COR-L47 (cell line): Measurements from ENCODE around the gene HNRNPA3.
"Not testable (repeated sequence)": the region's sequence is repeated elsewhere in the genome, so short reads cannot be mapped to it uniquely, and the experiment has no call there.

Experiments
- DNase-seq: peaks from one replicate; lab custom pipeline; 2025; lab: John Stamatoyannopoulos, UW

HNRNPA3 gene

DNA sequence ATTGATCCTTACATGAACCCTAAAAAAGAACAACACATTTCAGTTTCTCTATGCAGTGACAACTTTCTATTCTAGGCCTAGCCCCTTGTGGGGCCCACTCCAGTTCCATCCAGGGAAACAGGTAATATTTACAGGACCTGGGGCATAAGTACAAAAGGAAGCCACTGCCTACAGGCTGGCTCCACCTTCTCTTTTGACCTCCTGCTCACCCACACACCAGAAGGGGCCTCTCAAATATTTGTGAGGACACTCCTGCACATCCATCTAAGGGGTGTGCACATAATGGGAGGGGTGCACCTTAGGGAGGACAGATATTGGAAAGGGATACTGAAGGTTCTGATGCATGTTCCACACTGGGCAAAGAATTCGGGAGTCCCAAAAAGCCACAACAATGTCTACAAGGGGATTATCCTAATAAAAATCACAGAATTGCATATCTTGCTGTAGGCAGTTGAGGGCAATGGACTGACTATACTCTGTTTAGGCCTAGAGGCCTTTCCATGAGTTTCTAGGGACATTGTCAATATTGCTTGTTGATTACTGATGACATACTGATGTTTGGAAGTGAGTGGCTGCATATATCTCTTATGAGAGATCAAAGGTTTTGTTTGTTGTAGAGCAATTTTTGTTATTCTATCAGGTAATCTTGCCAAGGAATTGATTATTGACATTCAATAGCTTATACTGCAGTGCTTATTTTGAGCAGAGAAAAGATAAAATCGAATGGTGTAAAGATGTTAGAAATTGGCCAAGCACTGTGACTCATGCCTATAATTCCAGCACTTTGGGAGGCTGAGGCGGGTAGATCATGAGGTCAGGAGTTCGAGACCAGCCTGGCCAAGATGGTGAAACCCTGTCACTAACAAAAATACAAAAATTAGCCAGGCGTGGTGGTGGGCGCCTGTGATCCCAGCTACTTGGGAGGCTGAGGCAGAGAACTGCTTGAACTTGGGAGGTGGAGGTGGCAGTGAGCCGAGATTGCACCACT lies 23.8 kb upstream of the HNRNPA3 start:
- no peak for DNase-seq

DNA sequence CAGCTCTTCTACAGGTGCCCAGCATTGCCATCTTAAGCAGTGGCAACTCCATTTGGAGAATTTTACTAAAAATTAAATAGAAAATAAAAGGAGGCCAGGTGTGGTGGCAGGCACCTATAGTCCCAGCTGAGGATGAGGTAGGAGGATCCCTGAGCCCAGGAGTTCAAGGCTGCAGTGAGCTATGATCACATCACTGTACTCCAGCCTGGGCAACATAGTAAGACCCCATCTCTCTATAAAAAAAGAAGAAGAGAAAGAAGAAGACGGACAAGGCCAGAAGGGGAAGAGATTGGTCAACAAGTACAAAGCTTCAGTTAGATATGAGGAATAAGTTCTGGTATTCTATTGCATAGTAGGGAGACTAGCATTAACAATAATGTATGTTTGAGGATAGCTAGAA lies 21.7 kb upstream of the HNRNPA3 start:
- DNase-seq, result no peak

DNA sequence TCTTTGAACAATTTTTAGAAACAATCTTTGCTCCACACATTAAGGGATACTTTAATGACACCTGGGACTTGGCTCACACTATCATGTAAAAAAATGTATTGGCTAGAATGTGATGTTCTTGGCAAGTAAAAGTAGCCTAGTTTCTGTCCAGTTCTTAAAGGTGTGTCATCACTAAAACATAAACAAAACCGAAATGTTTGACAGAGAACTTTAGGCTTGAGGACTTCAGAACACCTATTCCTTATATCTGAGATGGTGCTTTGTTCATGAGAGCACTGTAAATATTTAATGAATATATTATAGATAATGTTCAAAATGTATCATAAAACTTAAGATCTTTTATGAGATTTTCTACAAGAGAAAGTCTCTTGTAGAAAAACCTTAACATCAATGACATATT lies 19.8 kb upstream of the HNRNPA3 start:
- DNase-seq, result no peak

DNA sequence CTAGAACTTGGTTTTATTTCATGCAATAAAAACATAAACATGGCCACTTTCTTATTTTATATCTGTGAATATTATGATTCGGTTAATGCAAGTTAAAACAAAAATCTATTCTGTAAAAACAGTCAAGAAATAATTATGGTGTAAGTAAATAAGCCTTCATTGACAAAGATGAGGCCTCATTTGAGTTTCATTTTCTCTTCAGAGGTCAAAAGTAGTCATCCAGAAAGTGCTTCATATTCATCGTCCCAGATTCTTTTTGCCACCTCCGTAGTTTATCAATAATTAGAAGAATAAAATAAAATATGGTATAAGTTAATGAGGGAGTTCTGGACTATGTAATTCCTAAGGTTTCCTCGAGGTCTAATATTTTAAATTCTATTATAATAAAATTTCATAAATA lies 19.4 kb upstream of the HNRNPA3 start:
- DNase-seq, result no peak

DNA sequence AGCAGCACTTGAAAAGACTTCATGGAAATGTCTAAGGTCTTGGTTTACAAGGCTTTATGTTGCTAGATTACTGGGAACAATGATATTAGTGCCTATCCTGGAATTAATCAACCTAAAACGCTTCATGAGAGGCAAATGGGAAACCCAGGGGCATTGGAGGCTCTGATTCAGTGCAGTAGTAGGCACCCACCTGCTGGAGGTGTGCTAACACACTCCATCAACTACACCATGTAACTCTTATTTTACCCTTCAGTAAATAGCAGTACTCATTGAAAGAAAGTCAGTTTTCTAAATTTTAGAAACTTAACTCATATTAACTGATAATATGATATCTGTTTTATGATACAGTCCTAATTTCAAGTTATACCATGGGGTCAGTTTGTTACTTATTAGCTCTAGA lies 17.4 kb upstream of the HNRNPA3 start:
- DNase-seq, result no peak

DNA sequence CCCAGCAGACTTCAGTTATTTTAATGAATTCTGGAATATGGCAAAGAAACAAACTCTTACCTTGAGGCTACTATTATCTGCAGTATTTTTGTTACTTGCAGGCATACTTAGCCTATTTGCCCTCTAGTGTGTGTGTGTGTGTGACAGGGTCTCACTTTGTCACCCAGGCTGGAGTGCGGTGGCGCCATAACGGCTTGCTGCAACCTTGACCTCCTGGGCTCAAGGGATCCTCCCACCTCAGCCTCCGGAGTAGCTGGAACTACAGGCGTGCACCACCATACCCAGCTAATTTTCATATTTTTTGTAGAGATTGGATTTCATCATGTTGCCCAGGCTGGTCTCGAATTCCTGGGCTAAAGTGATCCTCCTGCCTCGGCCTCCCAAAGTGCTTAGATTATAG lies 12.2 kb upstream of the HNRNPA3 start:
- DNase-seq, result not testable (repeated sequence)

DNA sequence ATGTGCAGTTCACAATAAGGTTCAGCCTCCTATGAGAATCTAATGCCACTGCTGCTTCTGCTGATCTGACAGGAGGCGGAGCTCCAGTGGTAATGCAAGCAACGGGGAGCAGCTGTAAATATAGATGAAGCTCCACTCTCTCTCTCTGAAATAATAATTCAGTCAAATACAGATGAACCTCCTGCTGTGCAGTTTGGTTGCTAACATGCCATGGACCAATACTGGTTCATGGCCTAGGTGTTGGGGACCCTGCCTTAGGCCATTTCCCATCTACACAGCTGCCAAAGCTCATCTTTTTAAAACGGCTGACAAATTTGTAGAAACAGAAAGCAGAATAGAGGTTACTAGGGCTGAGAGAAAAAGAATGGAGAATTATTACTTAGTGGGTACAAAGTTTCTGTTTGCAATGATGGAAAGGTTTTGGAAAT lies 10.7 kb upstream of the HNRNPA3 start:
- peak; percentile 42 for DNase-seq

DNA sequence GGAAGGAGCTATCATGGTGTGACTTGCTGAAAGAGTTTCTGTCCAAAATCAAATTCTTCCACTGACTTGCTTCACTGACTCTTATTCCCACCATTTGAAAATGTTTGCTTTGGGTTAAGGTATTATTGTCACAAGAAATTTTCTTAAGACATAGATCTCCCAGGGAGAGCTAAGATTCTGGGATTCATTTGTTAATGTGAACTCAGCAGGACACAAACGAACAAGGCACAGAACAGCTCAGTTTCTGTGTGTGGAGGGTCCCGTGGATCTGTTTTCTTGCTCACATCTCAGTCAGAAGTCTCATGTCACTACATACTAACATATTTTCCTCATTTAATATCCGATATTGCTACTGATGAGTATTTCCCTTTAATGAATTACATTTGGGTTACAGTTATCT lies 8.2 kb upstream of the HNRNPA3 start:
- no peak for DNase-seq

DNA sequence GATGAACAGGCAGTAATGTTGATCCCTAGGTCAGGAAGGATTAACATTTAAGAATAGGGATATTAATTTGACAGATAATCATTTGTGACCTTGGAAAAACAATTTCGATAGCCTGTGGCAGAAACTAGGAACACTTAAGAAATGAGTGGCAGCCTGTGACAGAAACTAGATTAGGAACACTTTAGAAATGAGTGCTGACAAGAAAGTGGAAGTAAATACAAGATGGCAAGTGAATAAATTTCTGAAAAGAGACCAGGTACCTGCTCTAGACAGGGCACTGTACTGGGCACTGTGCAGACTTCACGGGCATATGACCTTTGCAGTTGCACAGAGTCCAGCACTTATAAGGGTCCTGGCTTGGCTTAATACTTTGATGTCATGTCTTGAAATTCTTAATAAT lies 5.5 kb upstream of the HNRNPA3 start:
- no peak for DNase-seq

DNA sequence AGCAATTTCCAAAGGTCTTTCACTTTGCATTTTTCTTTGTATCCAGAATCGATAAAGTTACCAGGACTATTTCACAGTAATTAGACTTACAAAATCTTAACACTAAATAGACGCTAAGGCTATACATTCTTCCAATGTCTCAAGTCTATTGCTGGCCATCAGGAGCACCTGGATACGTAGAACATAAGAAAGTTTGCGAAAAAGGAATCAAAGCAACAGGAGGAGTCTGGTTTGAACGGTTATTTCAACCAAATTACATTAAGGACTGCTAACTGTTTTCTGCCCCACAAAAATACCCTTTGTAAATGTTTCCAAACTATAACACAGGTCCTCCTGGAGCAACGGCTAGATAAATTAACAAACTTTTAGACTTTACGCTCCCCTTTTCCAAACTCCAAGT lies 1.4 kb upstream of the HNRNPA3 start:
- DNase-seq, result no peak

DNA sequence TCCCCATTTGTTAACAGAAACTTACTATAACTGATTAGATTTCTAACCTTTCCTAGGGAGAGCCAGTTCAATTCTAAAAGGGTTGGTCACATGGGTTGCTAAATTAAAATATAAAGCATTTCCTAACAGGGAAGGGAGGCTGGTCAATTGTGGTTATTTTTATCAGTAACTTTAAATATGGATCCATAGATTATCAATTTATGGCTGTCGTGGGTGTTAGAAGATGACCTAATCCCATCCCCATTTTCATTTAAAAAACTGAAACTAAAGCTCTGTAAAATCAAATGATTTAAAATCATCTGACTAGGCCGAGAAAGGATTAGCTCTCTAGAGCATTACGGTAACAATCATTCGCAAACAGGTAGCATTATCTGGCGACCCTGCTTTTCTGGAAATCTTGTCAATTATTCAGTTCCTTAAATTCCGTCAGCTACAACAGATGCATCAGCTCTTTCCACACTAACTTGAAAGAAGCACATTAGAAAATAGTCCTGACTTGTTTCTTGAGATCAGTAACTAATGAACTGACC lies 953 bp upstream of the HNRNPA3 start:
- no peak for DNase-seq

DNA sequence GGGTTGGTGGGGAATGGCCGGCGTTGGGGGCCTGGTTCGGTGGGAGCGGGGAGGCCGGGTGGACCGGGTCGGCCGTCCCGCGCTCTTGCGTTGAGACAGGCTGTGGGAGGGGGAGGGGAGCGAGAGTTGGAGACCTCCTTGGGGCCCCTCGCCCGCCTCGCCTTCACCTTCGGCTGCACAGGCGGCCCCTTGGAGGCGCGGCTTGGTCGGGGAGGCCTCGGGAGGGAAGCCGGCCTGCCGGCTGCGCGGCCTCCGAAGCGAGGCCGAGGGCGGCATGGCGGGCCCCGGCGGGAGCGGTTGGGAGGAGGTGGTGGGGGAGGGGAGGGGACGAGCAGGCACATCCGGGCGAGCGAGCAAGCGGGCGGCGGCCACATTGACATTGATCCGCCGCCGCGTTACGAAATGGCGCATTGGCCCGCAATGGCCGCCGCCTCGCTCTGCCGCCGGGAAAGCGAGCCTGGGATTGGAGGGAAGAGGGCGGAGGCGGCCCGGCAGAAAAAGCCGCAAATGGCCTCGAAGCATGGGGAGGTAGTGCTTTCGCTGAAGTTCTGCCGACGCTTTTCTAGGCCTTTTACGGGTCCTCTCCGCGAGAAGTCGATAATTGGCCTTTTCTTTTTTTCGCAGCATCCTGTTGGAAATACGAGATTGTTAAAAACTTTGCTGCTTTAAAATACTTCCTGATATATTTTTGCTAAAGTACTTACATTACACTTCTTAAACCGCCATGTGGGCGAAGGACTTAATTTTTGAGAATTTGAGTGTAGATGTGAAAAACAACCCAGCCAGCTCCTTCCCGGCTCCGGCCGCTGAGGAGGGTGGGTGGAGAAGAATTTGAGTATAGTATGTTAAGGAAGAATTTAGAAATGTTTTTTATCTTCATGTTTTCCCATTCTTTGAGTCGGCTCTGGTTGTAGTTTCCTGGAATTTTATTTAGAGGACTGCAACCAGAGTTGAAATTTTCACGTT lies 580 bp downstream of the HNRNPA3 start:
- peak; percentile 88 for DNase-seq

DNA sequence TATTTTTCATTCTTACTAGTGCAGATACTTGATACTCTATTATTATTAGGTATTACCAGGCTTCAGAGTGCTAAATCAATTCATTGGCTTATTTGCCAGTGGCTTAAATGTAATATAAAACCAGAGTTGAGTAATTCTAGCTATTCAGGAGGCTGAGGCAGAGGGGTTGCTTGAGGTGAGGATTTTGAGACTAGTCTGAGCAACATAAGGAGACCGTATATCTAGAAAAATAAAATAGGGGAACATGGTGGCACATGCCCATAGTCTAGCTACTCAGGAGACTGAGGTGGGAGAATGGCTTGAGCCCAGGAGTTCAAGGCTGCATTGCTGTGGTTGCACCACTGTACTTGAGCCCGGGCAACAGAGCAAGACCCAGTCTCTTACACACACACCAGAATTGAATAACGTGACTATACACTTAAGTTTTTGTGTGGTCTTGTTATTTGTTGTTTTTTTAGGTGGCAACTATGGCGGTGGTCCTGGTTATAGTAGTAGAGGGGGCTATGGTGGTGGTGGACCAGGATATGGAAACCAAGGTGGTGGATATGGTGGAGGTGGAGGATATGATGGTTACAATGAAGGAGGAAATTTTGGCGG lies 4.8 kb downstream of the HNRNPA3 start:
- DNase-seq, result no peak

DNA sequence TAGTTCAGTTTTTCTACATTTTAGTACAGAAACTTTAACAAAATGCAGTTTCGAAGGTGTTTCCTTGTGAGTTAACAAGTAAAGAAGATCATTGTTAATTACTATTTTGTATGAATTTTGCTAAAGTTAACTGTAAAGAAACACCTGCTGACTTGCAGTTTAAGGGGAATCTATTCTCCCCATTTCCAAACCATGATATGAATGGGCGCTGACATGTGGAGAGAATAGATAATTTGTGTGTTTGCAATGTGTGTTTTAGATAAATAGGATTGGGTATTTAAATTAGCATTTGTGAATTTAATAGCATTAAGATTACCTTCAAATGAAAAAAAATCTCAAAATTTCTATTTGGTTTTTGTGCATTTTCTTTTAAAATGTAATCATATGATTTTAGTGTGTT lies 7.2 kb downstream of the HNRNPA3 start:
- not testable (repeated sequence) for DNase-seq

DNA sequence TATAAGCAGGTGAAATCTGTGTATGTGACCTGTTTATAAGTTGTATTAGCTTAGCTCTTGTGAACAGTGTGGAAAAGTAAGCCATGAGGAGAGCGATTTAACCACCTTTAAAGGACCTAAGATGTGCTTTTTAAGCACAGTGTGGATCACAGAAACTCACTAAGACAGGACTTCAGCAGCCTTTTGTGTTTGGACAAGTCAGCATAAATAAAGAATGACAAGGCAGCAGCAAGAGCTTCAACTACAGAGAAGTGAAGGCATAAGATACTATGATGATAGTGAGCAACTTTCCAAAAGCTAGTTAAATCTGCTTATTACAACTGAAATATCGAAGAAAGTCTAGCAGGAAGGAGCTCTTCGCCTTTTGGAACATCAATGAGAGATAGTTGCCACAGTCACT lies 8.9 kb downstream of the HNRNPA3 start:
- DNase-seq, result no peak

DNA sequence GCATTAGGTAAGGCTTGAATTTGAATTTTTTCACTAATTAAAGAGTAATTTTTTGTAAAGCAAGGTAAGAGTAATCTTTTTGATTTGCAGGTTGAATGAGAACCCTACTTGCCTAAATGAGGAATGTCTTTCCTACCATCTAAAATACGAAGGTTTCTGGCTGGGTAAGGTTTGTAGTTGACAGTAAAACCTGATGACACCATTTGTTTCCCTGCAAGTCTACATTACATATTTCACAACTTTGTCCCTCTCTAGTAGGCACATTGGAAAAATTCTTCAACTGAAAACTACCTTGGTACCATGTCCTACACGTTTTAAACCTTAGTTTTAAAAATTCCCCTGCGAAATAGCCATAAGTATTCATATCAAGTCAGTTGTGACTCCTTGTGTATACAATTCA lies 9.4 kb downstream of the HNRNPA3 start:
- DNase-seq, result no peak

DNA sequence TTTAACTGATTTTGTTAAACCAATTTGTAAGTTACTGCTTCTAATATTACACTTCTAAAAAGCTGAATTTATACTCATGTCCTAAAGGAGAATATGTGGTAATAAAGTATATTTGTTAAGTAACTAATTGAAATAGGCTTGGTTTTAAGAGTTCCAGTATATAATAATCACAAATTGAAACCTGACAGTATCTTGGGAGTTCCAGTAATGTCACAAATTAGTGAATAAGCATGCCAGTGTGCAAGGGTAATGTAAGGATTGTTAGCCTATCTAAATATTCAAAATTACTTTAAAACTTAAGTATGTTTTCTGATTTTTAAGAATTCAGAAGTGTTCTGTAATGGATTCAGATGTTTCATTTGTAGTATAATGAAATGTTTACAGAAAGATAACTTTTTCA lies 10.8 kb downstream of the HNRNPA3 start:
- DNase-seq, result not testable (repeated sequence)

DNA sequence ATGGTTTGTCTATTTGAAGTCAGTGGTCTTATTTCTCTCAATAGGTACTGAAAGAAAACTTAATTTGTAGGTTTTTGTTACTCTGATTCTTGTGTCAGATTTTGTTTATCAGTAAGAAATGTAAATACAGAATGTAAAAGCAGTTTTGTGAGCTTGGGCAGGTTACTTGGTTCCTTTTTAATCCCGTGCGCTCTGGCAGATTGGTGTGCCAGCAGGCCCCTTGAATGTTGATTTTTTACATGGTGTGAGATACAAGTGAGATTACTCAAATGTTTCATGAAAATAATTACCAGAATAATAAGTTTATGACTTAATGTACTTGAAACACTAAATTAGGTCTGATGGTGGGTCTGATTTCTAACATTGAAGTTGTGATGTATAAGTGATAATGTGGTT lies 13.4 kb downstream of the HNRNPA3 start:
- no peak for DNase-seq

DNA sequence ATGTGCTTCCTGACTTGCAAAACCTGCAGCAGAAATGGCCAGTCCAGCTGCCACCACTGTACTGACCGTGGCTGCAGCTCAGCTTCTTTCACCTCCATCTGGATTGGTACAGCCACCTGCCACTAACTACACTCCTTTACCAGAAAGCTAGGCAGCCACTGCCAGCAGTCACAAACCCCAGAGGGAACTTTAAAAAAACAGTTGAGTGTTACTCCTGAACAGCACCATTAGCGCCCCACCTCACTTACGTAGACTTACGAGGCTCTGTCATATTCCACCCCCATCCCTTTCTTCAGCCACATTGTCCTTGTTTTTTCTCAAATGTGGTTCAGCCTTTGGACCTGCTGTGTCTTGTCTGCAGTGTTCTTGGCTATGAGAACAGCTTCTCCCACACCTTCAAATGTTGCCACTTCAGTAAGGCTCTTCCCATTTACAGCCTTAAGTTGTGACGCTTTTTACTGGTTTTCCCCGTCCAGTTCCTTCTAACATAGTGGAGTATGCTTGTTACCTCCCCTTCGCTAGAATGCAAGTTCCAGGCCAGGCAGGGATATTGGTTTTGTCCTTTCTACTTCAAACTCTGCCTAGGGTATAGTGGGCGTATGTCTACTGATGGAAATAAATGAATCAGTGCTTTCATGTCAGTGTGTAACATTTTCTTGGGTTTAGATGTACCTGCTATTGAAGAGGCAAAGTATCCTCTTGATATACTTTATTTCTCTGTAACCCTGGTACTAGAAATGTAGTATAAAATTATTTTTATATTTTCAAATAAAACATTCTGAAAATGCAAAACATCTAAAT lies 17.0 kb downstream of the HNRNPA3 start:
- DNase-seq, result no peak

DNA sequence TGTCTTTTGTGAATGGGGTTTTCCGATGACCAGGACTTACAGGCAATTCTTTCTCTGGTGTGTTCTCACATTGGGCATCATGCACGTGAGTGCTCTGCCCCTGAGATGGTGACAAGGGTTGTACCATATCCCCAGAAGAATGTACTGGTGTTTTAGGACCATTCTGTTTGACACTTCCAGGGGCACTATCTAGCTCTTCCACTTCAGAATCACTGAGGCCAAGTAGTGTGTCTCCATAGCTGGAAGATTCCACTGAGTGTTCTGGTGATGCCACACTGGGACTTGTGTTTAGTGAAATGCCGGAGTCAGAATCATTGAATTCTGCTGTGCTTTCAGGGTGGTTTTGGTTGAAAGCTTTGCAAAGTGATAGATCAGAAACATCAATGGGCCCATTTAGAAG lies 18.7 kb downstream of the HNRNPA3 start:
- DNase-seq, result no peak

DNA sequence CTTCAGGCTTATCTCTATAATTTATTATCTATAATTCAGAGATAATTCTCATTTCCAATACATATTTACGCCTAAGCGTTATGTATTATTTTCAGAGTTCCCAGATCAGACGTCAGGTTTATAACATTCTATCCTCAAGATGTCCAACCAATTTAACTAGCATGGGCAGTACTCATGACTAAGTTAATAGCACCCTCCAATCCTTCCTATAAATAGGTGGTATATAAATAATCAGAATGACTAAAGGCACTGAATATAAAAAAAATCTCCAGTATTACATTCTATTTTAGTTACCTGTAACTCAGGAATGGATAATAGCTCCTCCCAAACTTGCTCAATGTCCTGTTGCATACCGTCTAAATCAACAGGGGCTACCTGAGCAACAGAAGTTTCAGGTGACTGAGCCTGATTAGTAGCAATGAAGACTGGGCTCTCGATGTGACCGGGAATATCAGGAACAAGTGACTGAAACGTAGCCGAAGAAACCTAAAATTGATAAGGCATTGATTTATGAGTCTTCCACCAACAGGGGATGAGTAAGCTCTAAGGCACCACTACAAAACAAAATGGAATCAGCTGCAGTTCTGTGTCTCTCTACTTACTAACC lies 19.6 kb downstream of the HNRNPA3 start:
- DNase-seq, result no peak
